Measurements from ENCODE around the gene CXorf49B.

Gene CXorf49B

DNA sequence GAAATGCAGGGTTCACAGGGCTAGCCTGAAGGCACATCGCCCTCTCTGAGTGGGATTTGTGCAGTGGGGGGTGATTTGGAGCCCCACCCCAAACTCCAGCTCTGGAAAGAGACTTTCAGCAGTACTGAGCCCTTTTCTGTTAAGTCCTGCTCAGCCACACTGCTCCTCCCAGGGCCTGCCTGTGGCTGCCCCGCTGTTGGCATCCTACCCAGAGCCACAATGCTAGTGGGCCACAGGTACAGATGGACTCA, 52.7 kb downstream of the CXorf49B start:
- DNase-seq (ENCODE audit: low spot score) = no peak
